ENCODE results near the gene TSPAN9.
A peak's percentile ranks its signal among the peaks of the same experiment; 100 is the strongest.

Gene TSPAN9

GRCh38 chr12:3099146-3099545, 22.0 kb downstream of the TSPAN9 start:
- FAIRE-seq = no peak
- no peak for DNase-seq (ENCODE audit: low spot score)

- DNase-seq (ENCODE audit: low spot score) = no peak
These were observed 24.3 kb downstream of the TSPAN9 start for GRCh38 chr12:3101309-3102024.

GRCh38 chr12:3102771-3103410, 25.7 kb downstream of the TSPAN9 start:
- DNase-seq (ENCODE audit: low spot score) (no peak), FAIRE-seq (no peak)

More at GRCh38 chr12:3101309-3102024, 24.3 kb downstream of the TSPAN9 start:
- no peak for FAIRE-seq

GRCh38 chr12:3103806-3104205, 26.6 kb downstream of the TSPAN9 start:
- FAIRE-seq (no peak), DNase-seq (ENCODE audit: low spot score) (no peak)

- no peak for FAIRE-seq
These were observed 28.7 kb downstream of the TSPAN9 start for GRCh38 chr12:3105690-3106479.

GRCh38 chr12:3106579-3106978, 29.4 kb downstream of the TSPAN9 start:
- DNase-seq (ENCODE audit: low spot score) = peak; percentile 8
- no peak for FAIRE-seq

More at GRCh38 chr12:3105690-3106479, 28.7 kb downstream of the TSPAN9 start:
- no peak for DNase-seq (ENCODE audit: low spot score)

GRCh38 chr12:3107071-3107583, 29.9 kb downstream of the TSPAN9 start:
- FAIRE-seq (peak; percentile 76), DNase-seq (ENCODE audit: low spot score) (peak; percentile 64)

- peak; percentile 30 for FAIRE-seq
- DNase-seq (ENCODE audit: low spot score) = peak; percentile 6
These were observed 30.8 kb downstream of the TSPAN9 start for GRCh38 chr12:3107954-3108353.

GRCh38 chr12:3110578-3110977, 33.4 kb downstream of the TSPAN9 start:
- no peak for DNase-seq (ENCODE audit: low spot score)
- no peak for FAIRE-seq

- no peak for DNase-seq (ENCODE audit: low spot score)
- no peak for FAIRE-seq
These were observed 36.6 kb downstream of the TSPAN9 start for GRCh38 chr12:3113671-3114325.

- no peak for FAIRE-seq
- DNase-seq (ENCODE audit: low spot score) = no peak
These were observed 37.5 kb downstream of the TSPAN9 start for GRCh38 chr12:3114671-3115070.

- no peak for FAIRE-seq
- DNase-seq (ENCODE audit: low spot score) = no peak
These were observed 37.9 kb downstream of the TSPAN9 start for GRCh38 chr12:3115078-3115477.

- FAIRE-seq (no peak), DNase-seq (ENCODE audit: low spot score) (no peak)
These were observed 39.1 kb downstream of the TSPAN9 start for GRCh38 chr12:3116106-3116844.

GRCh38 chr12:3117144-3117581, 40.0 kb downstream of the TSPAN9 start:
- FAIRE-seq (no peak), DNase-seq (ENCODE audit: low spot score) (no peak)

GRCh38 chr12:3117591-3118015, 40.4 kb downstream of the TSPAN9 start:
- FAIRE-seq (no peak), DNase-seq (ENCODE audit: low spot score) (no peak)

GRCh38 chr12:3119192-3119755, 42.1 kb downstream of the TSPAN9 start:
- no peak for FAIRE-seq
- no peak for DNase-seq (ENCODE audit: low spot score)

GRCh38 chr12:3119756-3120601, 42.8 kb downstream of the TSPAN9 start:
- FAIRE-seq (no peak), DNase-seq (ENCODE audit: low spot score) (peak; percentile 10)

- FAIRE-seq (no peak), DNase-seq (ENCODE audit: low spot score) (no peak)
These were observed 43.5 kb downstream of the TSPAN9 start for GRCh38 chr12:3120701-3121100.

Data from RCC 7860 (cell line).